HG03039 (cell line): Measurements from ENCODE around the gene IDS.
"Not testable (repeated sequence)": the region's sequence is repeated elsewhere in the genome, so short reads cannot be mapped to it uniquely, and the experiment has no call there.

Source experiments
- ATAC-seq: cut with Tn5 transposase; IDR thresholded peaks from one replicate; pipeline ENCODE4 v1.9.1; 2021; ENCODE audit warnings: mild to moderate bottlenecking, moderate library complexity; ENCODE audit not compliant: unreplicated experiment

The IDS gene

DNA sequence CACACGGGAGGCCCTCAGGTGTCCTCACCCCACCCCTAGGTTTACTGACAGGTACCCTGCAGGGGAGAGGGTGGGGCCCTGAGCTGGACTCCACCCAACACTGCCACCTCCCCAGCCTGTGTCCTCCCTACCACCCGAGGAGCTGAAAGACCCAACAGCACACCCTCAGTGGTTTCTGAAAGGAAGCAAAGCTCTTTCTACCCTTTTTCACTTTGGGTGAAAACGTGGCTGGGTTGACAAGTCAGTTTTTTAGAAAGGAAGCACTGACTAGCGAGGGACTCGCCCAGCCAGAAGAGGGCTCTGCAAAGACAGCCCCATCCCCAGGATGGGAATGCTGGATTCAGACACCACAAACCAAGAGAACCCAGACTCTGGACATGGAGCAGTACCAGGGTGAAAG lies 2.2 kb downstream of the IDS start:
- ATAC-seq, result not testable (repeated sequence)

- no peak for ATAC-seq
These were observed 5.3 kb downstream of the IDS start for GRCh38 chrX:149499766-149500165.

DNA sequence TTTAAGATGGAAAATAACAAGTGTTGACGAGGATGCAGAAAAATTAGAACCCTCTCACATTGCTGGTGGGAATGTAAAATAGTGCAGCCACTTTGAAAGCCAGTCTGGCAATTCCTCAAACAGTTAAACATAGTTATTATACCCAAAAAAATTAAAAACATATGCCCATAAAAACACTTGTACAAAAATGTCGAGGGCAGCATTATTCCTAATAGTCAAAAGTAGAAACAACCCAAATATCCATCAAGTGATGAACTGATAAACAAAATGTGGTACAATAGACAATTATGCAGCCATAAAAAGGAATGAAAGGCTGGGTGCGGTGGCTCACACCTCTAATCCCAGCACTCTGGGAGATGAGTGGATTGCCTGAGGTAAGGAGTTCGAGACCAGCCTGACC lies 6.3 kb downstream of the IDS start:
- ATAC-seq, result no peak

- no peak for ATAC-seq
These were observed 7.5 kb downstream of the IDS start for GRCh38 chrX:149497626-149498025.

DNA sequence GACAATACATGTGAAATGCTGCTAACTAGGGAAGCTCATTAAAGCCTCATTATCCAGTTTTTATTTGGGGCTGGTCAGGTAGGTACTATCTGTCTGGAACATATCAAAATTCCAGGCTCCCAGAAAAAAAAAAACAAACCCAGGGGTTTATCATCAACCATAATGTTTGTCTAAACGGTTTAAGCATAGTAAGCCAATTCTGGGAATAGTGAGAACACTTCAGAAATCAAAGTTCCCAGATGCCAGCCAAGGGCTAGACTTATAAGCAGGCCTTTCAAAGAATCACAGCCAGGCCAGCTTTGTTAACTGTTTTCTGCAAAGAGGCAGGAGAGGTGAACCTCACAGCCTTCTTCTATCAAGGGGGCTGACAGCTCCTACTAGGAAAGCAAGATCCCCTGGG lies 8.1 kb downstream of the IDS start:
- no peak for ATAC-seq

GRCh38 chrX:149495573-149496071 lies 9.5 kb downstream of the IDS start:
- ATAC-seq, result no peak

DNA sequence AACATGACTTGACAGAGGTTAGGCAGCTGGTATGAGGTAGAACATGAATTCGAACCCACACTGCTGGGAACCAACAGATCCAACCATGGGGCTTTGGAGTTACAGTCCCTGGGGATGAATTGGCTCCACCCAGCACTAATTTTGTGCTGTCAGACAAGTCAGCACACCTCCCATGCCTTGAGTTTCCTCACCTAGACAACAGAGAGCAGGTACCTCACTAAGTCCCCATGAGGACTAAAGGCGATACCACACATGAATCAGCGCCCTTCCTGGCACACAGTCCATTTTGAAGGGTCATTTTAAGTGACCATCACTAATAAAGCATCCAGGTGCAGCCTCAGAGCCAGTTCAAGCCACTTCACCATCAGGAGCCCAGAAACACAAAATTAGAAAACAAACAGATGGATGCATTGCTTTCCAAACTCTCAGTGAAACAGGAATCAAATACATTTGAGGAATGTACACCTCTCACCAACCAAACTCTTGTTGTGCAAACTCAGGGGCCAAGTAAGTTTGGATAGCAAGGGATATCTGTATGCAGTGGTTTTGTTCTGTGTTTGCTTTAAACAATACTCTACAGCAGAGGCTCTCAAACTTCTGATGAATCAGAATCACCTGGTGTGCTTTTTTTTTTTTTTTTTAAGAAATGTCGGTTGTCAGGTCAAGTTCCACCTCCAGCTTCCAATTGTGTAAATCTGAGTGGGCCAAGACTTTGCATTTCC lies 10.1 kb downstream of the IDS start:
- ATAC-seq, result no peak

DNA sequence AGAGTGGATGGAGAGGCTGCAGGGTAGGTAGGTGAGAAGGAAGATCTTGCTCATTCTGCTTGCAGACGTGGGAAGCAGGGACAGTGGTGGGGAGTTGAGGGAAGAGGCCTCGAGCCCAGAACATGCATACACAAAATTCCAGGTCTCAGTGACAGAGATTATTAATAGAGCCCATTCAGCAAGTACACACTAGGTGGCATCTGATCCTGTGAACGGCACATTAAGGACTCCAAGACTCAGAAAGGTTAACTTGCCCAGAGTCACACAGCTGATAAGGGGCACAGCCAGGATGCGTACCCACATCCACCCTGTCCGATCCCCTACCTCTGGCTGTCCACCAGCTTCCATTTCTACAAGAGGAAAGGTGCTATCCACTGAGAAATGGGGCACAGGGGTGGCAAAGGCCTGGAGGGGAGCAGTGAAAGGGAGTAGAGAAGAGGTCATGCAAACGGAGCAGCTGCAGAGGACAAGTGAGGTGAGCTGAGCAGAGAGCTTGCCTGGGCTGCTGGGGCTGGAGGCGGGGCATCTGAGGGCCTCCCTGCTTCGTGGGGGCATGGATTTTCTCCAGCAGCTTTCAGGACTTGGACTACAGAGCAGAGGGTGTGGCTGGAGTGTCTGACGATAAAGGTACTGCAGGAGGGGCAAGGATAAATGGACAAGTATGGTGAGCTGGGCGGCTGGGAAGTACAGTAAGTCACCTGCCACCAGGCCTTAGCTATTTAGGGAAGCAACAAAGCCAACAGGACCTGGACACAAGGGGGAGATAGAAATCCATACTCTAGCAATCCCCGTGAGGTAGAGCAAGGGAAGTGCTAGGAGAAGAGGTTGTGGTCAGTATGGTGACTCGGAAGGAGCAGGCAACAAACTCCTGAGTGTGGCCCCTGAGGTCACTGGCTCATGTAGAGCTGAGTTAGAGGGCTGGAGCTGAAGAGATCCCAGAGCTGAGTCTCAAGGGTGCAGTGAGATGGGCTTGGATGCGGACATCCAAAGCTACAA lies 11.2 kb downstream of the IDS start:
- ATAC-seq, result no peak

GRCh38 chrX:149491812-149492211 lies 13.3 kb downstream of the IDS start:
- no peak for ATAC-seq

DNA sequence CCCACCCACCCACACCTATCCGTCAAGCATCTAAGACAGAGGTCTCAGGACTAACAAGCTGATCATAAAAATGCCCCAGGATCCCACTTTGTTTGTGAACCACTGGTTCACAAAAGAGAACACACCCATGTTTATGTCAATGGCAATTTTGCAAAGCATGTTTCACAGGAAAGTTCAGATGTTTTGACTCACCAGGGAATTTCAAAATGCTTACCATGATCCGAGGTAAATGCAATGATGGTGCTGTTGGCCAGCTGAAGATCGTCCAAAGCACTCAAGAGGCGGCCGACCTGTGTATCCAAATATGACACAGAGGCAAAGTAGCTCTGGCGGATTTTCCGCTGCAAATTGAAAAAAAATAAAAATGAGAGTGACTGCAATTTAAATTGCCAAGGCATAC lies 15.0 kb downstream of the IDS start:
- no peak for ATAC-seq

DNA sequence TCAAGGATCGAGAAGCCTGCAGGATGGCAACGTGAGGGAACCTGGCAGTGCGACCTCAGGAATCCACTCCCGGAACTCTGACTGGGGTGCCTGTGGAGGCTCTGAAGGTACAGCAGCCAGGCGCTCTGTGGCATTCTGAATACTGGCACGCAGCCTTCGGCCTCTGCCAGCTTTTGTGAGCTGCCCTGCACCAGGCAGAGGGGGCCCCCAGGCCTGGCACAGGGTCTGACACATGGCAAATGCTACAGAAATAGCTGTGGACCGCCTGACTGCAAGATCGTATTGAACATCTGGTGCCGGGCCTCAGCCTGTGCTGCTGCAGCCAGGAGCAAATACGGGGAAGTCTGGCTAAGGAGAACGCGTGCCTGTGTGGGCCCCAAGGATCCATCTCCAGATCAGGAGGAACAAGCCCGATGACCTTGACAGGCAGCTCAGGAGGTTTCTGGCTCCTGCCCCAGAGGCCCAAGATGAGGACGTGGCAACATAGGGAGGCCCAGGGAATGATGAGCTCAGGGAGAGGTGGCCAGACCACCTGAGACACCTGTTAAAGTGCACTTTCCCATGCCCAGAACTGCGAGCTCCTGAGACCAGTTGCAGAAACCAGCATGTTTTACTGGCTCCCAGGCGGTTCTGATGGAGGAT lies 16.6 kb downstream of the IDS start:
- not testable (repeated sequence) for ATAC-seq

GRCh38 chrX:149488008-149488407 lies 17.1 kb downstream of the IDS start:
- not testable (repeated sequence) for ATAC-seq

DNA sequence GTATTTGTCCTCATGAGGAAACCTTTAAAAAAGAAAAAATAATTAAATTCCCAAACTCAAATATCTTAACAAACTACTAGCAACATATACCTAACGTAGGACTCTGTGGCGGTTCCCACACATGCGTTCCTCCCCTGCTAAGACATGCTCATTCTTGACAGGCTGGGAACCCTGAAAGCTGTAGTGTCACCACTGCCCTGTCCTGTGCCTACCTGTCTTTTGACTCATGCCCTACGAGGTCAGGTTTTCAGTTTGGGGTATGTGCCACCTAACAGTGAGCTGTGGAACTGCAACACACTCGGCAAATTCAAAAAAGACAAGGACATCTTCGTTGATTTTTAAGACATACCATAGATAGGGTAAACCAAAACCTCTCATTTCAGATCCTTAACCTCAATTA lies 17.8 kb downstream of the IDS start:
- ATAC-seq, result no peak

DNA sequence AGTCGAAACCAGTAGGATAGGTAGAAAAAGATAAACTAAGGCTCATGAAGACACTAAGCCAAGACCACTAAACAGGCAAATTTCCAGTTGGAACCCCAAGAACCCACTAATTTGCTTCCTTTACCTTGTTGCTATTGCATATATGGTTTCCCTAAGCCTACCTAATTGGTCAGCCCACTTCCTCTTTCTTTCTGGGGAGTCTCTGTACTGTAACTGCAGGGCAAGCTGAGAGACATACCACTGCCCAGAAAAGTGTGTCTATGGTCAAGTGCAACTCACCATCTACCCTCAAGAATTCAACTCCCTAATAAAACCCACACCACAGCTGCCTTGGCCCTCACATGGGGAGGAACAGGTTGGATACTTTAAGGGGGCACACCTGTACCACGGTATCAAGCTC lies 28.6 kb downstream of the IDS start:
- ATAC-seq, result peak; percentile 51

DNA sequence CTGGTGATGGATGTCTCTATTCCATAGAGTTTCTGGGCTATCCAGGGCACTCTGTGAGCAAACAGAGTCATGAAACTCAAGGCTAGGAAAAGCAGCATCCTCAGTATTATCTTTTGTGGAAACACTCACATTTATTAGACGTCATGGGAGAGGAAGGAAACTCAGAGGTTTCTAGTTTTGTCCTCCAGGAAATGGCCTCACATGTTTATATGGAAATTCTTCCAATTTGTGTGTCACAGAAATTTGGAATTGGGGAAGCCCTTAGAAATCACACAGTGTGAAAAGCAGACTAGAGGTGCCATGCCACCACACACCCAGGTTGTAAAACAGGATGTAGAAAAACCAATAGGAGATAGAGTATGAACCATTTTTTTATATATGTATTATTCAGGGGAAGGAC lies 31.1 kb downstream of the IDS start:
- no peak for ATAC-seq

DNA sequence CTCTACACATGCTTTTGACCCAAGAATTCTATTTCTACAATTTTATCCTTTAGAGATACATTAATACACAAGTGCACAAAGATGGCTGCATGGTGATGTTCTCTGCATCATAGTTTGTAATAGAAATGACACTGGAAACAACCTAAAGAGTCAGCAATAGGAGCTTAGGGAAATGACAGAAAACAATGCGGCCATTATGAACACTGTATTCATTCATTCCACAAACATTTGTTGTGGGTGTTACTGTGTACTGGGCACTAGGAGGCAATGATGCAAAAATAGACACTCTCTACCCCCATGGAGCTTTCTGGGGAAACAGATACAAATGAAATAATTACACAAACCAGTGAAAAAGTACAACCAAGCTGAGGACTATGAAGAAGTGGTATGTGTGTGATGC lies 32.0 kb downstream of the IDS start:
- no peak for ATAC-seq

- ATAC-seq, result no peak
These were observed 32.5 kb downstream of the IDS start for GRCh38 chrX:149472625-149473024.

DNA sequence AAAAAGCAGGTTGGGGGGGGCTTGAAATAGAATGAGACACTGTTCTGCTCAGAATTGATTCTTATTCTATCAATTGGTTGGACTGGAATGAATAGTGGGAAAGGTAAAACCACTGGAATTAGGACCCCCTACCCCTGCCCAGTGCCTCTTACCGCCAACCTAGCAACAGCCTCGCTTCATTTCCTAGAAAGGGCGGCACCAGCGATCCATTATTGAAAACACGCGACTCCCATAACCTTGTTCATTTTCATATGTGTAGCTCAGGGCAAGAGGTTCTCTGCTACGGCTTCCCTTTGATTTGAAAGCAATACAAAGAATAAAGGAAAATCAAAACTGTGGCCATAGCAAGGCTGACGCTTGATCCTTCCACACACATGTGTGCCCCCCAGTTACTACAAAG lies 33.7 kb downstream of the IDS start:
- no peak for ATAC-seq

GRCh38 chrX:149470955-149471354 lies 34.2 kb downstream of the IDS start:
- peak; percentile 81 for ATAC-seq

GRCh38 chrX:149469406-149469805 lies 35.7 kb downstream of the IDS start:
- no peak for ATAC-seq

DNA sequence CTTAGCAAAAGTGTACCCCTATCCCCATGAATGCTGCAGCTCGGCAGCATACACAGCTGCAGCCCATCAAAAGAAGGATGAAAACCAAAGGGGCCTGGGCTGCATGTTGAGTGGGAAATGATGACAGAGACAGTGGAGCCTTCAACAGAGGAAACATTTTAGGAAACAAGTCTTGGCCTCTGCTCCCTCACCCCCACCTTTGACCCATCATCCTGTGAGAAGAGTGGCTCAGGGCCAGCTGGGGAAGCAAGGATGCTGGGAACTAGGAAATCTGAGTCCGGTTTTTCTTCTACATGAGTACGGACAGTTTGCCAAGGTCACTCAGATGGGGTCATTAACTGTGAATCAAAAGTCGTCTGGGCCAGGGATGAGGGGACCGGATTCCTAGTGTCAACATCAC lies 37.2 kb downstream of the IDS start:
- no peak for ATAC-seq
